ENCODE data around the gene ZFP69B. TPM values are rescaled to one million over a fixed set of nuclear protein-coding genes. Genes with fewer than 3 reads are reported as not detected.
A peak's percentile ranks its signal among the peaks of the same experiment; 100 is the strongest.
"Not testable (repeated sequence)": the region's sequence is repeated elsewhere in the genome, so short reads cannot be mapped to it uniquely, and the experiment has no call there.

ZFP69B gene
- total RNA-seq, 1 experiment from 2014 or later: 3.3 TPM

DNA sequence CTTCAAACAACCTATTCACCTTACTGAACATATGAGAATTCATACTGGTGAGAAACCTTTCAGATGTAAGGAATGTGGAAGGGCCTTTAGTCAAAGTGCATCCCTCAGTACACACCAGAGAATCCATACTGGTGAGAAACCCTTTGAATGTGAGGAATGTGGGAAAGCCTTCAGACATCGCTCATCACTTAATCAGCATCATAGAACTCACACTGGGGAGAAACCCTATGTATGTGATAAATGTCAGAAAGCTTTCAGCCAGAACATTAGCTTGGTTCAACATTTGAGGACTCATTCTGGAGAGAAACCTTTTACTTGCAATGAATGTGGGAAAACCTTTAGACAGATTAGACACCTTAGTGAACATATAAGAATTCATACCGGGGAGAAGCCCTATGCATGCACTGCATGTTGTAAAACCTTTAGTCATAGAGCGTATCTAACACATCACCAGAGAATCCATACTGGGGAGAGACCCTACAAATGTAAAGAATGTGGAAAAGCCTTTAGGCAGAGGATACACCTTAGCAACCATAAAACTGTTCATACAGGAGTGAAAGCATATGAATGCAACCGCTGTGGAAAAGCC, 45.1 kb downstream of the ZFP69B start:
- in situ Hi-C loops (cut with HindIII; ENCODE audit: low pct_unique_long_range_greater_than_20kb, low sequenced_read_pairs): no loop called here
- no peak for DNase-seq (ENCODE audit: low read depth, low spot score)

DNA sequence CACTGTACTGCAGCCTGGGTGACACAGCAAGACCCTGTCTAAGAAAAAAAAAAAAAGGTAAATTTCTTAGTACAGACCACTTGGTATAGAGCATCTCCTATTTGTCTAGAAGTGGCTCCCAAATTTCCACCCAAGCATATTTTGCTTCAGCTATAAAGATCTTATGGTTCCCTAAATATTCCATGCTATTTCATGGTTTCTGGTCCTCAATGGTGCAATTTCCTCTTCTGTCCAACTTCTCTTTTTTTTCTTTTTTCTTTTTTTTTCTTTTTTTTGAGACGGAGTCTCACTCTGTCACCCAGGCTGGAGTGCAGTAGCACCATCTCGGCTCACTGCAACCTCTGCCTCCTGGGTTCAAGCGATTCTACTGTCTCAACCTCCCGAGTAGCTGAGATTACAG, 52.4 kb downstream of the ZFP69B start:
- DNase-seq (ENCODE audit: low read depth, low spot score); in situ Hi-C loops (cut with HindIII; ENCODE audit: low pct_unique_long_range_greater_than_20kb, low sequenced_read_pairs): not testable (repeated sequence)

- no peak for DNase-seq (ENCODE audit: low read depth, low spot score)
- in situ Hi-C loops (cut with HindIII; ENCODE audit: low pct_unique_long_range_greater_than_20kb, low sequenced_read_pairs): no loop called here
These were observed 57.7 kb downstream of the ZFP69B start for GRCh38 chr1:40507973-40508372.

- in situ Hi-C loops (cut with HindIII; ENCODE audit: low pct_unique_long_range_greater_than_20kb, low sequenced_read_pairs): no loop called here
- DNase-seq (ENCODE audit: low read depth, low spot score): peak; percentile 44
These were observed 58.4 kb downstream of the ZFP69B start, which contains the start of gene EXO5 for GRCh38 chr1:40508375-40509341. Gene EXO5, plus strand, starts transcription at chr1:40508767. Its CDS starts 5,778 bp downstream, at chr1:40514545.

Other genes with a start within 250 kb of the ZFP69B start
- gene TMCO2, start 202.5 kb upstream of the ZFP69B start, total RNA-seq (2014; rRNA removed; shearing (Covaris generic)): not detected in 2 replicates
- gene ZMPSTE24, start 192.2 kb upstream of the ZFP69B start, total RNA-seq (2014; rRNA removed; shearing (Covaris generic)): 56.5 and 57.9 TPM in 2 replicates
- gene COL9A2, start 133.2 kb upstream of the ZFP69B start, total RNA-seq (2014; rRNA removed; shearing (Covaris generic)): 0.53 and 0.63 TPM in 2 replicates
- 20.5 and 21.1 TPM in 2 replicates for gene SMAP2, start 76.7 kb upstream of the ZFP69B start, total RNA-seq (2014; rRNA removed; shearing (Covaris generic))
- 4.0 and 5.7 TPM in 2 replicates for gene ZFP69, start 26.8 kb downstream of the ZFP69B start, total RNA-seq (2014; rRNA removed; shearing (Covaris generic))
- gene EXO5, start 58.3 kb downstream of the ZFP69B start, total RNA-seq (2014; rRNA removed; shearing (Covaris generic)): 1.5 and 2.4 TPM in 2 replicates
- gene ZNF684, start 81.2 kb downstream of the ZFP69B start, total RNA-seq (2014; rRNA removed; shearing (Covaris generic)): 3.0 and 3.8 TPM in 2 replicates
- gene RIMS3, start 215.2 kb downstream of the ZFP69B start, total RNA-seq (2014; rRNA removed; shearing (Covaris generic)): 1.8 and 2.6 TPM in 2 replicates
- 24.0 and 25.8 TPM in 2 replicates for gene NFYC, start 241.2 kb downstream of the ZFP69B start, total RNA-seq (2014; rRNA removed; shearing (Covaris generic))

All from SK-MEL-5 (cell line).